K562 (cell line): ENCODE data around the gene HEXD. TPM values are rescaled to one million over a fixed set of nuclear protein-coding genes. Genes with fewer than 3 reads are reported as not detected.

Experiments used
- NELFE ChIP-seq: IDR thresholded peaks from 2 replicates; pipeline ENCODE4 v1.6.1; 2011; ENCODE audit warnings: mild to moderate bottlenecking; ENCODE audit not compliant: insufficient read depth, insufficient read length
- OTX1 ChIP-seq: fragments of 450-650 bp; formaldehyde crosslinking; IDR thresholded peaks from 2 replicates; pipeline ENCODE4 v1.4.0; 2022; ENCODE audit warnings: mild to moderate bottlenecking
- polyA plus RNA-seq, 8 experiments: library from polyadenylated mRNA; depleted of rRNA in 4 of 8; stranded (reverse) in 5 of 8; unstranded in 3 of 8; fragments of >200 nt; fragmentation: Nextera tagmentation in 2 of 8; fragmentation: Illumina TruSeq in 1 of 8; extraction: Ambion mirVana in 2 of 8; extraction: Trizol in 1 of 8; gene quantifications; 2 replicates each; pipeline versions ENCODE4 v1.2.1 to v1.2.3, GENCODE V29; 2011 to 2014; ENCODE audit warnings: inconsistent platforms in 1 of 8, missing spikeins in 1 of 8
- total RNA-seq, 7 experiments: library from RNA; depleted of rRNA in 6 of 7; stranded (reverse); fragments of >200 nt in 6 of 7; fragmentation: Illumina TruSeq in 2 of 7; extraction: Trizol in 2 of 7; gene quantifications; 2 replicates each; pipeline versions ENCODE4 v1.2.1 to v1.2.3, GENCODE V29; 2011 to 2021; ENCODE audit warnings: low replicate concordance in 1 of 7
- TF ChIP-seq, protein P1 (sequence below): fragments of 450-650 bp; IDR thresholded peaks from 2 replicates; pipeline ENCODE4 v1.6.1; 2016; ENCODE audit warnings: low read depth

Gene HEXD
- total and polyA plus RNA-seq, 9 of the 15 experiments (the other 6 are each of a cell fraction or from before 2014, with no cell fraction given) = 1.0 to 25.3 (median 10.0) TPM

DNA sequence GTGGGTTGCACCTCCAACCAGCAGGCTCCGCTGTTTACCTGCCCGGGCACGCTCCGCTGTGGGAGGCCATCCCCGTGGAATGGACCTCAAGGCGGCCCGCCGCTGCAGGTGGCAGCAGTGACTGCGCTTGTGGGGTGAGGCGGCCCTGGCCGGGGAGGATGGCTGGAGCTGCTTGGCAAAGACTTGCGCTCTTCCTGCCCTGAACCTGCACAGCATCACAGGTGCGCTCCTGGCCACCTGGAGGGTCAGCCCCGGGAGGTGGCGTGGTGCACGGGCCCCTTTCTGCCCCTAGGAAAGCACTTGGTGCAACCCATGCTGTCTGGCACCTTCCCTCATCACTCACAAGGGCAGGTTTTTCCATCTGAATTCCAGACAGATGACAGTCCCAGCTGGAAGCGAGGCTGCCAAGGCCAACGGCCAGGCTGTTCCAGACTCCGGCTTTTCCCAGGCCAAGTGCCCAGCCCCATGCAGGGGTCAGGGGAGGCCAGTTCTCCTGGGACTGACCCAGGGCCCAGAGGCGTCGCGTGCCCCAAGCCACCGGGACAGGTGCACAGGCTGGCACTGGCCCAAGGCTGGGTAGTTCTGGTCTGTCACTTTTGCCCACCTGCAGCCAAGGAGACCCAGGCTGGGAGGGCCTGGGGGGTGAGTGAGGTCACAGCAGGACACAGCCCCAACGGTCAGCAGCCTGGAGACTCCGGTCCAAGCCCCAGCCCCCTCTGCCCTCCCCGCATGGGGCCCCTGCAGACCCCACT lies 33.2 kb upstream of the HEXD start (continued):
- TF ChIP-seq, protein P1, sequence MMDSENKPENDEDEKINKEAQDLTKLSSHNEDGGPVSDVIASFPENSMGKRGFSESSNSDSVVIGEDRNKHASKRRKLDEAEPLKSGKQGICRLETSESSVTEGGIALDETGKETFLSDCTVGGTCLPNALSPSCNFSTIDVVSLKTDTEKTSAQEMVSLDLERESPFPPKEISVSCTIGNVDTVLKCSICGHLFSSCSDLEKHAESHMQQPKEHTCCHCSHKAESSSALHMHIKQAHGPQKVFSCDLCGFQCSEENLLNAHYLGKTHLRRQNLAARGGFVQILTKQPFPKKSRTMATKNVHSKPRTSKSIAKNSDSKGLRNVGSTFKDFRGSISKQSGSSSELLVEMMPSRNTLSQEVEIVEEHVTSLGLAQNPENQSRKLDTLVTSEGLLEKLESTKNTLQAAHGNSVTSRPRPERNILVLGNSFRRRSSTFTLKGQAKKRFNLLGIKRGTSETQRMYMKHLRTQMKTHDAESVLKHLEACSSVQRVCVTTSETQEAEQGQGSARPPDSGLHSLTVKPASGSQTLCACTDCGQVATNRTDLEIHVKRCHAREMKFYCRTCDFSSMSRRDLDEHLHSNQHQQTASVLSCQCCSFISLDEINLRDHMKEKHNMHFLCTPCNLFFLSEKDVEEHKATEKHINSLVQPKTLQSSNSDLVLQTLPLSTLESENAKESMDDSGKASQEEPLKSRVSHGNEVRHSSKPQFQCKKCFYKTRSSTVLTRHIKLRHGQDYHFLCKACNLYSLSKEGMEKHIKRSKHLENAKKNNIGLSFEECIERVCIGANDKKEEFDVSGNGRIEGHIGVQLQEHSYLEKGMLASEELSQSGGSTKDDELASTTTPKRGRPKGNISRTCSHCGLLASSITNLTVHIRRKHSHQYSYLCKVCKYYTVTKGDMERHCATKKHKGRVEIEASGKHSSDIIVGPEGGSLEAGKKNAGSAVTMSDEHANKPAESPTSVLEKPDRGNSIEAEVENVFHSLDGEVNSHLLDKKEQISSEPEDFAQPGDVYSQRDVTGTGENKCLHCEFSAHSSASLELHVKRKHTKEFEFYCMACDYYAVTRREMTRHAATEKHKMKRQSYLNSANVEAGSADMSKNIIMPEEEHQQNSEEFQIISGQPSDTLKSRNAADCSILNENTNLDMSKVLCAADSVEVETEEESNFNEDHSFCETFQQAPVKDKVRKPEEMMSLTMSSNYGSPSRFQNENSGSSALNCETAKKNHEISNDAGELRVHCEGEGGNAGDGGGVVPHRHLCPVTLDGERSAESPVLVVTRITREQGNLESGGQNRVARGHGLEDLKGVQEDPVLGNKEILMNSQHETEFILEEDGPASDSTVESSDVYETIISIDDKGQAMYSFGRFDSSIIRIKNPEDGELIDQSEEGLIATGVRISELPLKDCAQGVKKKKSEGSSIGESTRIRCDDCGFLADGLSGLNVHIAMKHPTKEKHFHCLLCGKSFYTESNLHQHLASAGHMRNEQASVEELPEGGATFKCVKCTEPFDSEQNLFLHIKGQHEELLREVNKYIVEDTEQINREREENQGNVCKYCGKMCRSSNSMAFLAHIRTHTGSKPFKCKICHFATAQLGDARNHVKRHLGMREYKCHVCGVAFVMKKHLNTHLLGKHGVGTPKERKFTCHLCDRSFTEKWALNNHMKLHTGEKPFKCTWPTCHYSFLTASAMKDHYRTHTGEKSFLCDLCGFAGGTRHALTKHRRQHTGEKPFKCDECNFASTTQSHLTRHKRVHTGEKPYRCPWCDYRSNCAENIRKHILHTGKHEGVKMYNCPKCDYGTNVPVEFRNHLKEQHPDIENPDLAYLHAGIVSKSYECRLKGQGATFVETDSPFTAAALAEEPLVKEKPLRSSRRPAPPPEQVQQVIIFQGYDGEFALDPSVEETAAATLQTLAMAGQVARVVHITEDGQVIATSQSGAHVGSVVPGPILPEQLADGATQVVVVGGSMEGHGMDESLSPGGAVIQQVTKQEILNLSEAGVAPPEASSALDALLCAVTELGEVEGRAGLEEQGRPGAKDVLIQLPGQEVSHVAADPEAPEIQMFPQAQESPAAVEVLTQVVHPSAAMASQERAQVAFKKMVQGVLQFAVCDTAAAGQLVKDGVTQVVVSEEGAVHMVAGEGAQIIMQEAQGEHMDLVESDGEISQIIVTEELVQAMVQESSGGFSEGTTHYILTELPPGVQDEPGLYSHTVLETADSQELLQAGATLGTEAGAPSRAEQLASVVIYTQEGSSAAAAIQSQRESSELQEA = no peak
- TF ChIP-seq OTX1 (CRISPR knock-in tag) (no peak), NELFE (no peak)
- TF ChIP-seq, all 486 proteins: peak for 7
